ENCODE data around the gene PRRG3.

Gene PRRG3

DNA sequence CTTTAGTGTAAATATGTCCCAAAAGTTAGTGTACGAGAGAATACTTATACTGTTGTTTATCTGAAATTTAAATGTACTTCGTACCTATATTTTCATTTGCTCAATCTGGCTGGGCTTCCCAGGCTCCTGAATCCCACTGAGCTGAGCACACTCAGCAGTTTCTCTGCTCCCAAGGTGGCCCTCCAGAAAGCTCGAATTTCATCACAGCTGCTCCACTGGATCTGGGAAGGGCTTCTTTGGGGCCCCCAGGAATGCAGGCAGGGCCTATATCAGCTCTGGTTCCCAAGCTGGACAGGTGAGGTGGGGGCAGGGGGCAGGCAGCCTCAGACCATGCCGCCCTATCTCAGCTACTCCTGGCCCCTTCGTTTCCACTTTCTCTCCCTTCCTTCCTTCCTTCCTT lies 19.1 kb downstream of the PRRG3 start:
- in situ Hi-C loops (cut with MboI; ENCODE audit: low sequenced_read_pairs), result no loop called here
- H3K9me3 ChIP-seq, result no peaks in the 10 kb centered on the region
- no peak for DNase-seq (ENCODE audit: low spot score in 2 of 2)
- no peaks in the 10 kb centered on the region for H3K27me3 ChIP-seq (ENCODE audit: low read depth)
- H3K4me3 ChIP-seq, result no peak overlapping the region
- no peaks in the 10 kb centered on the region for H3K36me3 ChIP-seq (replicated peaks)
- no peaks in the 10 kb centered on the region for H3K4me1 ChIP-seq

DNA sequence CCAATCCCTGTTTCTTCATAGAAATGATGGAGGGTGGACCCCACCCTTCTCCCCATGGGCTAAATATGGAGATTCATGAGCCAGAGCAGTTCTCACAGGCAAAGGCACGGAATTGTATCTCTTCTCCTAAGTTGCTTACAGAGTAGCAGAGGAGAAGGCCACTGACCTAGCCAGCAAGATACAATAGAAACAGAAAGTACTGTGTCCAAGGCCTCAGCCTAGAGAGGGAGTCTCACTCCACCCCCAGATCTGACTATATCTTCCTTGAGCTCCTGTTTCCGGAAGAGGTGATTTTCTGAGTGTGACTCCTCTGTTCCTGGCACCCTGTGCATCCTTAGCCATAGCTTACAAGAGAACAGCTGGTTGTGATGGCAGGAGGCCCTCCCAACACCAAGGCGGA lies 20.5 kb downstream of the PRRG3 start, which contains the start of gene FATE1:
Gene FATE1 (plus strand): TSS at position 284 of the 400 bp plus-strand sequence. CDS start 85 bp downstream, at position 369.
- Histone ChIP-seq H3K27me3 (ENCODE audit: low read depth) (no peaks in the 10 kb centered on the region), H3K4me3 (no peak within 1 kb of the TSS), H3K36me3 (replicated peaks) (no peaks in the 10 kb centered on the region), H3K4me1 (no peaks in the 10 kb centered on the region), H3K9me3 (no peaks in the 10 kb centered on the region)
- DNase-seq (ENCODE audit: low spot score in 2 of 2), result no peak
- in situ Hi-C loops (cut with MboI; ENCODE audit: low sequenced_read_pairs), result no loop called here

DNA sequence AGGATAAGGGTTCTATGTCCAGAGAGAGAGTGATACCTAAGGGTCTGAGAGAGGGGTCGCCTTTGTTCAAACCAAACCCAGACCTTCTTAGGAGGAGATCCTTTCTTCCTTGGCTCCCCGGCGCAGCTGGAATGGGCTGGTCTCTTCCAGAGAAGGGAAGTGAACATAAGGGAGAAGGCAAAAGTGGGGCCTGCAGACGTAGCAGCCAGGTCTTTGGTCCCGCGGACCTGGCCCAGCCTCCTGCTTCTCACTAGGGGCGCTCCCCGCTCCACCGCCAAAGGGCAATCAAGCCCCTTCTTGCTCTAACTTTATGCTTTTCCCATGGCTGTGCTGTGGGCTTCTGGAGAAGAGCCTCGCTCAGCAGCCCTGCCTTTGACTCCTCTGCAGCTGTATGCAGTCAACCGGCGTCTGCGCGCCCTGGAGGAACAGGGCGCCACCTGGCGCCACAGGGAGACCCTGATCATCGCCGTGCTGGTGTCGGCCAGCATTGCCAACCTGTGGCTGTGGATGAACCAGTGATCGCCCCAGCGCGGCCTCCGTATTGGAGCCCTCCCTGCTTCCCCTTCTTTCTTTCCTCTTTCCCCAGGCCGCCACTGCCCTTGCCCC lies 27.1 kb downstream of the PRRG3 start:
- peak; percentile 3 to 40 for DNase-seq (ENCODE audit: low spot score in 2 of 2)
- Histone ChIP-seq H3K4me1 (no peaks in the 10 kb centered on the region), H3K4me3 (no peak overlapping the region), H3K27me3 (ENCODE audit: low read depth) (no peaks in the 10 kb centered on the region), H3K36me3 (replicated peaks) (no peaks in the 10 kb centered on the region), H3K9me3 (no peaks in the 10 kb centered on the region)
- in situ Hi-C loops (cut with MboI; ENCODE audit: low sequenced_read_pairs), result no loop called here

DNA sequence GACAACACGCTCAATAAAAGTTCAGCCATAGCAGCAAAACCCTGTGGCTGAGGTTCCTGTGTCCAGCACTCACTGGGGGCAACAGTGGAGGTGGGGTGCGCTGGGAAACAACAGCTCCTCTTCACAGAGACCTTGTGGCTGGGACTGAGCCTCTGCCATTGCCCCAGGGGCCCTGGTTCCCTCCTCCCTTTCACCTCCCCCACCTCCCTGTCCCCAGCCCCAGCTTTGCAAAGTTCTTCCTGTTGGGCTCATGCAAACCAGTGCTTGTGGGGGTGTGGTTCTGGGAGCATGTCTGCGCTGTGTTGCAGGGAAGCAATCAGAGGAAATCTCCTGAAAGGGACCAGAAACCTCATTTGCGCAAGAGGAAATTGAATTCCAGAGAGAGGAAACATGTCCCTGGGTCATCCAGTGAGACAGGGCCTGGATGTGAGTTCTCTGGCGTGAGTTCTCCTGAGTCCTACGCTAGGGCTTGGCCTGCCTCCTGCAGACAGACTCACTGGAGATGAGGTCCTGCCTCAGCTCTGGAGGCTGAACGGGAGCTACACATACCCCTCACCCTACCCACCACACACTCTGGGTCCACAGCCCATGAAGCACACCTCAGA lies 28.0 kb downstream of the PRRG3 start:
- H3K4me1 ChIP-seq, result no peaks in the 10 kb centered on the region
- H3K27me3 ChIP-seq (ENCODE audit: low read depth), result no peaks in the 10 kb centered on the region
- H3K4me3 ChIP-seq, result no peak overlapping the region
- no peak for DNase-seq (ENCODE audit: low spot score in 2 of 2)
- H3K36me3 ChIP-seq (replicated peaks), result no peaks in the 10 kb centered on the region
- no peaks in the 10 kb centered on the region for H3K9me3 ChIP-seq
- in situ Hi-C loops (cut with MboI; ENCODE audit: low sequenced_read_pairs), result no loop called here

DNA sequence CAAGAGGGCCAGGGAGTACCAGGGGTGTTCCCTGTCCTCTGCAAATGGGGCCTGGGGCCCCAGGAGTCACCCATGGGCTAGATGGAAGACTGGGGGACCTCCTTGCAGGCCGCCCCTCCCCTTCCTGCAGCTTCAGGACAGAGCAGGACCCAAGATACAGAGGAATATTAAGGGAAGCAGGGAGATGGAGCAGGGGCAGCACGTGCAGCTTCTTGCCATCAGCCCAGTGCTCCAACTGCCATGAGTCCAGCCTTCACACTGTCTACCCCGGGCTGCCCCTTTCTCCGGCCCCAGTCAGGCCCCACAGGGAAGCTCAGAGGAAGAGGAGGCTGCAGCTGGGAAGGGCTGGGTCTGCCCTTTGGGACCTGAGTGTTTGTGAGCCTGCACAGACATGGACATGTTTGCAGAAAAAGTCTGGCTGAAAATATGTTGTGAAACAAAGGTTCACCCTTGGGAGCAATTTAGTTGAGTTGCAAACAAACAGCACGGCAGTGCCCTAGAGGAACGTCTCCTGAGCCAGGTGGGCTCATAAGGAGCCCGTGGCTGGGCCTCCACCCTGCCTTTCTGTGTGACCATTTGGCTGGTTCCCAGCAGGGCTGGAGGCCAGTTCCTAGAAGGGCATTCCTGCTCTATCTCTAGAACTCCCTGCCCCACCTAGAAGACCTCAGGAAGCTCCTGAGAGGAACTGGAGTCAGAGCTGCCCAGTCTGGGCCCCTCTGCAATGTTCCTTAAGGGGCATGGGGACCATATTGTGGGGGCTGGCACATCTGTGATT lies 29.5 kb downstream of the PRRG3 start:
- no peak for DNase-seq (ENCODE audit: low spot score in 2 of 2)

DNA sequence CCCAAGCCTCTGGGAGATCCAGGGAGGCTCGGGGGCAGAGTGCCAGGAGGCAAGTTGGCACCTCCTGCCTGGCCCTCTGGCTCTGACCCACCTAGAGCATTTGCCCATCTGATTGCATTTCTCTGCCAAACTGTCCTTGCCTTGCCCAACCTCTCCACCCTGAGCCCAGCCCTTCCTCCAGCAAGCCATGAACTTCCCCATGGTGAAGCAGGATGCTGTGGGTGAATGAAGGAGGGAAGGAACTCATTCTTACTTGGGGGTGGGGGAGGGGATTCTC lies 30.0 kb downstream of the PRRG3 start:
- no peak for DNase-seq (ENCODE audit: low spot score in 2 of 2)
- Histone ChIP-seq H3K4me1 (no peaks in the 10 kb centered on the region), H3K27me3 (ENCODE audit: low read depth) (no peaks in the 10 kb centered on the region), H3K4me3 (no peak overlapping the region), H3K36me3 (replicated peaks) (no peaks in the 10 kb centered on the region), H3K9me3 (no peaks in the 10 kb centered on the region)
- in situ Hi-C loops (cut with MboI; ENCODE audit: low sequenced_read_pairs), result no loop called here

More for the DNA sequence above, 29.5 kb downstream of the PRRG3 start:
- Histone ChIP-seq H3K36me3 (replicated peaks) (no peaks in the 10 kb centered on the region), H3K9me3 (no peaks in the 10 kb centered on the region), H3K4me1 (no peaks in the 10 kb centered on the region), H3K27me3 (ENCODE audit: low read depth) (no peaks in the 10 kb centered on the region), H3K4me3 (no peak overlapping the region)
- in situ Hi-C loops (cut with MboI; ENCODE audit: low sequenced_read_pairs), result no loop called here

DNA sequence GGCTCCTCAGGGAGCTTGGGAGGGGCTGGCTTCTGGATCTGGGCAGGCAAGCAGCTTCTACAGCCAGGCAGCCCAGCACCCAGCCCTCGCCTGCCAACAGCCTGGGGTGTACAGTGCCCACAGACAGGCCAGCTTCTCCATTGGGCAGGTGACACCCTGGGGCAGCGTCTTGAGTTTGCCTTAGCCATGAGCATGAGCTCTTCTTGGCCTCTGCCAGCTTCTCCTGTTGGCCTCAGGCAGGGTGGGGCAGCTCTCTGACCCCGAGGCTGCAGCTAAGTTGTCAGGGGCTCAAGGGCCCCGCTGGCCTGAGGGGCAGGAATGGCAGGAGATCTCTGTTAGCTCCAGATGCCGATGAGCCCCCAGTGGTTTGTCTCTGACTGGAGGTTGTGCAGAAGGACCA lies 31.5 kb downstream of the PRRG3 start:
- Histone ChIP-seq H3K4me3 (no peak overlapping the region), H3K36me3 (replicated peaks) (no peaks in the 10 kb centered on the region), H3K9me3 (no peaks in the 10 kb centered on the region), H3K27me3 (ENCODE audit: low read depth) (peaks cover 2% of the 10 kb centered on the region; the same call in 1 of the 2 replicates), H3K4me1 (no peaks in the 10 kb centered on the region)
- in situ Hi-C loops (cut with MboI; ENCODE audit: low sequenced_read_pairs), result no loop called here
- no peak for DNase-seq (ENCODE audit: low spot score in 2 of 2)

DNA sequence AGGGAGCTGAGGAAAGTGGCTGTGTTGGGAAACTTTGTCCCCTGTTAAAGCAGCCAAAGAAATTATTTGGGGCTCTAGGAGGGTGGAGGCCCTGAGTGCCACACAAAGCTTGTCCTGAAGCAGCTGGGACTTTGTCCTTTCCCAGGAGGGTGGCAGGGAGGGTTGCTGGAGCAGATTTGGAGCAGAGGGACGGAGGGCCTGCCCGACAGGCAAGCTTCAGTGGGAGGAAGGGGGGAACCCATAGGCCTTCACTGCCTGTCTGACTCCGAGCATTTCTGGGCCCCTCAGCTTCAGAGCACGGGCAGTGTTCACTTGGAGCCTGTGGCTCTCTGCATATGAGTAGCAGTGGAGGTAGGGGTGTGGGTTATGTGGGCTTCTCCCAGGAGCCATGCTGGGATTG lies 32.1 kb downstream of the PRRG3 start:
- Histone ChIP-seq H3K36me3 (replicated peaks) (no peaks in the 10 kb centered on the region), H3K4me1 (no peaks in the 10 kb centered on the region), H3K27me3 (ENCODE audit: low read depth) (peaks cover 2% of the 10 kb centered on the region; the same call in 1 of the 2 replicates), H3K4me3 (no peak overlapping the region), H3K9me3 (no peaks in the 10 kb centered on the region)
- no peak for DNase-seq (ENCODE audit: low spot score in 2 of 2)
- in situ Hi-C loops (cut with MboI; ENCODE audit: low sequenced_read_pairs), result no loop called here

DNA sequence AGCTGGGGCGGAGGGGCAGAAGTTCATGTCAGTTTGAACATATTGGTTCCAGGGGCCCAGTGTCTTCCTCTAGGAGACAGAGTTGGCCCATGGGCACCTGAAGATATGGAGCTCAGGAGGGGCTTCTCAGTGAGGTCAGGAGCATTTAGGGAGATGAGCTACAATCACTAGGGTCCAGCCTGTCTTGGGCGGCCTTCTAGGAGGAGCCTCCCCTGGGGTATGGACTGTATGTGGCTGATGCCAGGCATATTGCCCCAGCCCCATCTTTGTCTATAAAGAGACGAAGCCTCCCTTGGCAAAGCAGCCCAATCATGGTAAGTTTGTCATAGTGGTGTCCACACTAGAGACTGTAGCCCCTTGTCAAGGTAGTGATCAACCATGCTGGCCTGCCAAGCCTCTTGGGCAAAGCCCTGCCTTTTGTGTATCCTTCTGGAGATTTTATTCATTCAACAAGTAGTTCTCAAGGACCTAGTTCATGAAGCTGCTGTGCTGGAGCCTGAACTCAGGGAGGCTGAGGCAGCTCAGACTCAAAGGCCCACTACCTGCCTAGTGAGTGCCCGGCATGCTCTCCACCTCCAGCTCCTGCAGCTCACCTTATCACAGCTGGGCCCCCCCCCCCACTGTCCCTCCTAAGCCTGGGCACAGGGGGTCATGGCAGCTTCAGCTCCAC lies 33.9 kb downstream of the PRRG3 start:
- H3K9me3 ChIP-seq, result no peaks in the 10 kb centered on the region
- peaks cover 2% of the 10 kb centered on the region; the same call in 1 of the 2 replicates for H3K27me3 ChIP-seq (ENCODE audit: low read depth)
- in situ Hi-C loops (cut with MboI; ENCODE audit: low sequenced_read_pairs), result no loop called here
- no peaks in the 10 kb centered on the region for H3K36me3 ChIP-seq (replicated peaks)
- H3K4me1 ChIP-seq, result no peaks in the 10 kb centered on the region
- DNase-seq (ENCODE audit: low spot score in 2 of 2), result no peak
- H3K4me3 ChIP-seq, result no peak overlapping the region

DNA sequence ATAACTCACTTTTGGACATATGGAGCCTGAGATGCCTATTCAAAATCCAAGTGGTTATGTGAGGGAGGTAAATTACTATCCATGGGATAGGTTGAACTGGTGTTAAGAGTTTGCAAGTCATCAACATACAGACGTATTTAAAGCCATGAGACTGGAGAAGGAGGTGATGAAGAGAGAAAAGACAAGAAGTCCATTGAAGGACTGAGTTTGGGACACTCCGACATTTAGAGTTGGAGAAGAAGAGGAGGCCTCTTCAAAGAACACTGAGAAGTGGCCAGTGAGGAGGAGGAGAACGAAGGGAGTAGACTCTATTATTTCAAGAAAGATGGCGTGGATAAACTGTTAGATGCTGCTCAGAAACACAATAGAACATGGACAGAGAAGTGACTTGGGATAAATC lies 39.2 kb downstream of the PRRG3 start, which contains the start of gene CNGA2:
Gene CNGA2 (plus strand): TSS at position 301 of the 400 bp plus-strand sequence. CDS start 3,738 bp downstream, outside the sequence.
- peaks cover 2% of the 10 kb centered on the region; the same call in 1 of the 2 replicates for H3K27me3 ChIP-seq (ENCODE audit: low read depth)

DNA sequence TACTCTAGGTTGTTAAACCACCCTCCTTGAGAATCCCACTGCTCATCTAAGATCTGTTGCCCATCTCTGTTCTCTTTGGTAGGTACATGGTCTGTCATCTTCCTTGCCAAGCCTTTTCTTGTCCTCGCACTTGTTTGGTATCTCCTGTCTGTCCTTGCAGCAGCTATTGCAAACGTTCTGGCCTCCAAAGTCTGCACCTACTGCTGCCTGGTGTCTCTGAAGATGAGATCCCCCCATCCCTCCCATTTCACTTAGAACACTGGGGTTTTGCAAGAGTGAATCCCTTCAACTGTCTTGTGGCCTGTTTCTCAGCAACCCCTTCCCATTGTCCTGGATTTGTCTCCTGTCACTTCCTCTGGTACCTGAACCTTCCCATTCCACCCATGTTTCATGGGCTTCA lies 40.0 kb downstream of the PRRG3 start:
- no peak overlapping the region for H3K4me3 ChIP-seq
- in situ Hi-C loops (cut with MboI; ENCODE audit: low sequenced_read_pairs), result no loop called here
- H3K4me1 ChIP-seq, result no peaks in the 10 kb centered on the region
- H3K27me3 ChIP-seq (ENCODE audit: low read depth), result peaks cover 2% of the 10 kb centered on the region; the same call in 1 of the 2 replicates
- no peaks in the 10 kb centered on the region for H3K9me3 ChIP-seq
- no peak for DNase-seq (ENCODE audit: low spot score in 2 of 2)
- no peaks in the 10 kb centered on the region for H3K36me3 ChIP-seq (replicated peaks)

More for the DNA sequence above, 39.2 kb downstream of the PRRG3 start, which contains the start of gene CNGA2:
- no peak for DNase-seq (ENCODE audit: low spot score in 2 of 2)
- Histone ChIP-seq H3K36me3 (replicated peaks) (no peaks in the 10 kb centered on the region), H3K9me3 (no peaks in the 10 kb centered on the region), H3K4me3 (no peak within 1 kb of the TSS), H3K4me1 (no peaks in the 10 kb centered on the region)
- in situ Hi-C loops (cut with MboI; ENCODE audit: low sequenced_read_pairs), result no loop called here

DNA sequence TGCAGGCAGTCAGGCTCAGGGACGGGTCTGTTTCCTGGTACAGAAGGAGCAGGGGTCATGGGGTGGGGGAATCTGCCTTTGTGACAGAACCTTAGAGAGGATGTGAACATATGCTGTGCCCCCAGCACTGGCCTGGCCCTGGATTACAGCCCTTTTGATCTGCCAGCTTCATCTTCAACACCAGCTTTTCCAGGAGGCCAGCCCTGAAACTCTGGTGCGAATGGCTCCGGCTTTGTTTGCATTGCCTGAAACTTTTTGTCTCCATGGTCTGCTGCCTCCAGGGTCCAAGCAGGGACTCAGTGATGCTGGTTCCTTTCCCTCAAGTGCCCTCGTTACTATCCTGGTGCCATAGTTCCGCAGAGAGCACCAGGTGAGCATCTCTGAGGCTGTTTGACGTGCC lies 41.4 kb downstream of the PRRG3 start:
- in situ Hi-C loops (cut with MboI; ENCODE audit: low sequenced_read_pairs), result no loop called here
- H3K27me3 ChIP-seq (ENCODE audit: low read depth), result no peaks in the 10 kb centered on the region
- no peaks in the 10 kb centered on the region for H3K9me3 ChIP-seq
- DNase-seq (ENCODE audit: low spot score in 2 of 2), result no peak
- no peaks in the 10 kb centered on the region for H3K36me3 ChIP-seq (replicated peaks)
- H3K4me1 ChIP-seq, result no peaks in the 10 kb centered on the region
- no peak overlapping the region for H3K4me3 ChIP-seq

DNA sequence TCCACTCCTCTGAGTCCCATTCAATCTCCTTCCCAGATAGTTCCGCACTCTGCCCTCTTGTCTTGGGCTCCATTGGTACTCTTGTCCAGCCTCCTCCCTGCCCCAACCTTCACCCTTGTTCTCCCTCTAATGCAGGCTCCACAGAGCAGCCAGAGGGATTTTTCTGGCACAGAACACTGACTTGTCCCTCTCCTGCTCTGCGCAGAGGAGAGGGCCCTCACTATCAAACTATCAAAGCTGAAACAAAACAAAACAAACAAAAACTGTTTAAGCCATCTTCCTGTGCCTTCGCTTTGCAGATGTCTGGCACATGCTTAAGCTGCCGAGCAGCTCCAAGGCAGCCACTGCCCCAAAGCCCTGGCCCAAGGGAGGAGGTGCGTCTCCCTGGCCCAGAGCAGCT lies 42.2 kb downstream of the PRRG3 start:
- Histone ChIP-seq H3K9me3 (no peaks in the 10 kb centered on the region), H3K36me3 (replicated peaks) (no peaks in the 10 kb centered on the region), H3K4me3 (no peak overlapping the region), H3K4me1 (no peaks in the 10 kb centered on the region), H3K27me3 (ENCODE audit: low read depth) (no peaks in the 10 kb centered on the region)
- in situ Hi-C loops (cut with MboI; ENCODE audit: low sequenced_read_pairs), result no loop called here
- no peak for DNase-seq (ENCODE audit: low spot score in 2 of 2)

DNA sequence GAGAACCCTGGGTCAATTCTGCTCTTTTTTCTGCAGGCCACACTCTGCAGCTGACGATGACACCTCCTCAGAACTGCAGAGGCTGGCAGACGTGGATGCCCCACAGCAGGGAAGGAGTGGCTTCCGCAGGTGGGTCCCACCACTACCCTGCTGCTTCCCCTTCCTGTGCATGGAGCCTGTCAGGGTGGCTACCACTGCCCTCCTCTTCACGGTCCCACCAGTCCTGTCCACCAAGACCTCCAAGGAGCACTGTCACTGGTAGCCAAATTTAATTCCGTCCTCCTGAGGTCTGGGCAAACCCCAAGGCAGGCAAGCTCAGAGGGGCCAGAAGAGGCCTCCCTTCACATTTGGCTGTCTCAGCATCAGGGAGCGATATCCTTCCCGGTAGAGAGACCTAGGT lies 43.5 kb downstream of the PRRG3 start:
- DNase-seq (ENCODE audit: low spot score in 2 of 2), result no peak
- H3K4me1 ChIP-seq, result no peaks in the 10 kb centered on the region
- no peak overlapping the region for H3K4me3 ChIP-seq
- no peaks in the 10 kb centered on the region for H3K36me3 ChIP-seq (replicated peaks)
- H3K9me3 ChIP-seq, result no peaks in the 10 kb centered on the region
- H3K27me3 ChIP-seq (ENCODE audit: low read depth), result no peaks in the 10 kb centered on the region
- in situ Hi-C loops (cut with MboI; ENCODE audit: low sequenced_read_pairs), result no loop called here

Data from HAP-1 (cell line).